Common myeloid progenitor, CD34-positive (primary cell): ENCODE results near the gene CLPTM1.

Experiments used
- CTCF ChIA-PET: fragments of 350-600 bp; sonication (Branson Sonifier 250); formaldehyde crosslinking; loops from one replicate; lab custom pipeline; 2021; ENCODE audit warnings: antibody characterized with exemption; lab: Charles Lee
- POLR2A ChIA-PET: fragments of 350-600 bp; sonication (Branson Sonifier 250); formaldehyde crosslinking; loops from one replicate; lab custom pipeline; 2021; ENCODE audit warnings: antibody characterized with exemption; lab: Charles Lee
- DNase-seq, 3 donors: peaks; one replicate each; pipeline versions ENCODE4 v3.0.0 to v3.0.0-alpha.2; 2013
- H3K27ac ChIP-seq, 2 experiments: 1 replicate in 1 of 2; 2 replicates in 1 of 2; pipeline ENCODE4 v1.7.0; 2013; ENCODE audit warnings: inconsistent platforms in 2 of 2, low read length in 2 of 2, mild to moderate bottlenecking in 2 of 2, low read depth in 1 of 2, moderate library complexity in 1 of 2; ENCODE audit not compliant: severe bottlenecking in 2 of 2, insufficient read depth in 1 of 2, poor library complexity in 1 of 2
- H3K27me3 ChIP-seq, 5 experiments: replicated peaks in 2 of 5; 1 replicate in 3 of 5; 2 replicates in 2 of 5; pipeline versions ENCODE4 v1.6.1 to v1.7.0; 2013; ENCODE audit warnings: low read length in 4 of 5, mild to moderate bottlenecking in 2 of 5, moderate library complexity in 2 of 5, inconsistent platforms in 1 of 5; ENCODE audit not compliant: insufficient read depth in 5 of 5, control insufficient read depth in 4 of 5
- H3K36me3 ChIP-seq, 4 experiments: 1 replicate in 2 of 4; 2 replicates in 2 of 4; pipeline versions ENCODE4 v1.6.1 to v1.7.0; 2013; ENCODE audit warnings: low read length in 3 of 4, control low read depth in 1 of 4, mild to moderate bottlenecking in 1 of 4; ENCODE audit not compliant: control insufficient read depth in 4 of 4, insufficient read depth in 4 of 4
- H3K4me1 ChIP-seq, 4 experiments: 1 replicate in 3 of 4; 2 replicates in 1 of 4; pipeline versions ENCODE4 v1.6.1 to v1.7.1; 2013; ENCODE audit warnings: low read length in 3 of 4, mild to moderate bottlenecking in 3 of 4, control low read depth in 1 of 4, inconsistent platforms in 1 of 4, moderate library complexity in 1 of 4; ENCODE audit not compliant: control insufficient read depth in 4 of 4, insufficient read depth in 4 of 4; ENCODE audit errors: control extremely low read depth in 1 of 4
- H3K4me3 ChIP-seq, 7 experiments: 1 replicate in 4 of 7; 2 replicates in 3 of 7; pipeline versions ENCODE4 v1.5.1 to v1.7.0; 2013; ENCODE audit warnings: mild to moderate bottlenecking in 7 of 7, low read length in 6 of 7, moderate library complexity in 6 of 7, inconsistent platforms in 2 of 7, low read depth in 2 of 7, control low read depth in 1 of 7; ENCODE audit not compliant: insufficient read depth in 4 of 7, control insufficient read depth in 1 of 7; ENCODE audit errors: extremely low read depth in 1 of 7
- H3K9me3 ChIP-seq, 5 experiments: 1 replicate in 4 of 5; 2 replicates in 1 of 5; pipeline versions ENCODE4 v1.6.1 to v1.7.1; 2013; ENCODE audit warnings: low read length in 4 of 5, mild to moderate bottlenecking in 2 of 5, inconsistent platforms in 1 of 5, low read depth in 1 of 5, moderate library complexity in 1 of 5; ENCODE audit not compliant: control insufficient read depth in 4 of 5, insufficient read depth in 2 of 5; ENCODE audit errors: control extremely low read depth in 1 of 5
- WGBS: methylation state at CpG from one replicate; pipeline ENCODE4 v1.1.5; 2013; ENCODE audit not compliant: insufficient coverage; 5-methylcytosine and 5-hydroxymethylcytosine counted together

CLPTM1 gene

GRCh38 chr19:44975444-44975843 is 20.3 kb downstream of the CLPTM1 start:
- no peak overlapping the region for H3K27ac ChIP-seq
- 100% methylated on average over 1 of the region's 4 CpGs for WGBS
- no peak overlapping the region for H3K4me3 ChIP-seq
- no peak for DNase-seq
- H3K9me3 ChIP-seq = no peaks in the 10 kb centered on the region
- no peaks in the 10 kb centered on the region for H3K27me3 ChIP-seq
- ChIA-PET CTCF (interaction anchor here (1.0 to 1.8 kb wide), 3 partner anchors 10 to 14 kb away, joined by 3 to 9 read pairs (median 4); no protein-coding TSS in a partner anchor), POLR2A (no interaction called here)
- H3K4me1 ChIP-seq = no peaks in the 10 kb centered on the region
- H3K36me3 ChIP-seq = peaks cover 14 to 69% (median 60%) of the 10 kb centered on the region in 4 experiments

GRCh38 chr19:44984005-44984404 is 28.8 kb downstream of the CLPTM1 start:
- WGBS = 96% methylated on average over 8 of the region's 9 CpGs

GRCh38 chr19:44985445-44985844 is 30.3 kb downstream of the CLPTM1 start:
- POLR2A ChIA-PET = no interaction called here
- 83% methylated on average over 2 of the region's 4 CpGs for WGBS

More at GRCh38 chr19:44984005-44984404, 28.8 kb downstream of the CLPTM1 start:
- ChIA-PET CTCF (no interaction called here), POLR2A (no interaction called here)
- no peak overlapping the region for H3K27ac ChIP-seq
- H3K36me3 ChIP-seq = peaks cover 4 to 73% (median 47%) of the 10 kb centered on the region in 4 experiments
- H3K4me3 ChIP-seq = no peak overlapping the region
- no peaks in the 10 kb centered on the region for H3K27me3 ChIP-seq
- no peaks in the 10 kb centered on the region for H3K9me3 ChIP-seq
- peaks cover 0 to 2% (median 0%) of the 10 kb centered on the region in 4 experiments for H3K4me1 ChIP-seq
- DNase-seq = no peak

GRCh38 chr19:44986389-44986788 is 31.2 kb downstream of the CLPTM1 start:
- H3K27me3 ChIP-seq = no peaks in the 10 kb centered on the region
- peaks cover 0 to 79% (median 53%) of the 10 kb centered on the region in 4 experiments for H3K36me3 ChIP-seq
- H3K27ac ChIP-seq = no peak overlapping the region
- peaks cover 0 to 2% (median 0%) of the 10 kb centered on the region in 4 experiments for H3K4me1 ChIP-seq
- POLR2A ChIA-PET = no interaction called here
- WGBS = 89% methylated on average over 5 of the region's 7 CpGs
- DNase-seq = no peak
- CTCF ChIA-PET = interaction anchor here (0.7 to 2.9 kb wide), 3 partner anchors 10 to 75 kb away, joined by 3 to 7 read pairs (median 3); no protein-coding TSS in a partner anchor
- H3K9me3 ChIP-seq = no peaks in the 10 kb centered on the region
- no peak overlapping the region for H3K4me3 ChIP-seq

More at GRCh38 chr19:44985445-44985844, 30.3 kb downstream of the CLPTM1 start:
- Histone ChIP-seq H3K9me3 (no peaks in the 10 kb centered on the region), H3K27me3 (no peaks in the 10 kb centered on the region), H3K36me3 (peaks cover 0 to 72% (median 45%) of the 10 kb centered on the region in 4 experiments), H3K4me3 (no peak overlapping the region), H3K27ac (peak overlapping the region in 1 of 2 experiments; percentile 14), H3K4me1 (peaks cover 0 to 2% (median 0%) of the 10 kb centered on the region in 4 experiments)
- DNase-seq = no peak
- CTCF ChIA-PET = interaction anchor here (1.4 to 2.9 kb wide), 2 partner anchors 74 to 76 kb away, joined by 3 to 7 read pairs; no protein-coding TSS in a partner anchor

GRCh38 chr19:44987148-44987675 is 32.0 kb downstream of the CLPTM1 start:
- Histone ChIP-seq H3K4me3 (no peak overlapping the region), H3K27me3 (no peaks in the 10 kb centered on the region), H3K4me1 (peaks cover 0 to 2% (median 0%) of the 10 kb centered on the region in 4 experiments), H3K27ac (no peak overlapping the region), H3K36me3 (peaks cover 0 to 87% (median 57%) of the 10 kb centered on the region in 4 experiments), H3K9me3 (no peaks in the 10 kb centered on the region)
- ChIA-PET CTCF (interaction anchor here (1.3 to 2.9 kb wide), 2 partner anchors 13 to 74 kb away, joined by 4 to 7 read pairs; no protein-coding TSS in a partner anchor), POLR2A (no interaction called here)
- 93% methylated on average over 15 of the region's 20 CpGs for WGBS
- DNase-seq = no peak

GRCh38 chr19:44988273-44988672 is 33.1 kb downstream of the CLPTM1 start:
- ChIA-PET POLR2A (interaction anchor here (0.7 to 1.2 kb wide), 2 partner anchors 14 to 17 kb away, joined by 3 to 4 read pairs; no protein-coding TSS in a partner anchor), CTCF (interaction anchor here (1.2 to 2.9 kb wide), 7 partner anchors 9 to 73 kb away, joined by 4 to 11 read pairs (median 6); no protein-coding TSS in a partner anchor)
- no peaks in the 10 kb centered on the region for H3K9me3 ChIP-seq
- H3K36me3 ChIP-seq = peaks cover 0 to 86% (median 57%) of the 10 kb centered on the region in 4 experiments
- H3K27ac ChIP-seq = no peak overlapping the region
- DNase-seq = no peak
- no peak overlapping the region for H3K4me3 ChIP-seq
- H3K27me3 ChIP-seq = no peaks in the 10 kb centered on the region
- peaks cover 0 to 2% (median 0%) of the 10 kb centered on the region in 4 experiments for H3K4me1 ChIP-seq
- WGBS = 100% methylated on average over 9 of the region's 9 CpGs
